NCI-H345 treated with DMSO at 0.1 percent for 48 hours (cell line): ENCODE measurements around the gene SERPINB2.
"Not testable (repeated sequence)": the region's sequence is repeated elsewhere in the genome, so short reads cannot be mapped to it uniquely, and the experiment has no call there.

Source experiments
- DNase-seq: peaks from one replicate; lab custom pipeline; 2025; ENCODE audit not compliant: unreplicated experiment; lab: John Stamatoyannopoulos, UW

Gene SERPINB2

DNA sequence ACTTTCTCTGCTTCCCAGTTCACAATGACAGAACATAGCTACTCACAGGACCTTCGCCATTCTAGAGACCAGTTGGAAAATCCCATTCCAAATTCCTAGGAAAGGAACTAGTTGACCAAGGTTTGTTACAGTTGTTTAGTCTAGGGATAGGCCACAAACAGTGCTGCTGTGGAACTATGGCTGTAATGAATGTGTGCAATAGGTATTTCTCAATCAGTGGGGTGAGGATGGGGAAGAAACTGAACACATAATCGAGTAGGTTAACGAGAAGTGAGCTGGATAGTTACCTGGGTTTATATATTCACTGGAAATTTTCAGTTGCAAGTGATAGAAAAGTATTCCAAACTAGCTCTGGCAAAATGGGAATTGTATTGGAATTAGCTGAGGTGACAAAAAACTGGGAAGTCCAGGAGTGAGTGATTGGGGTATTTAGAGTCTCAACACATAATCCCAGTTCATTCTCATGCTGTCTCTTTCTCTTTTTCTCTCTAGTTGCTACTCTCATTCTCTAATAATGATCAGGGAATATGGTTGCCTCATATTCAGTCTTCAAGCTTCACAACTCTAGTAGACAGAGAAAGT is 43.4 kb downstream of the SERPINB2 start:
- no peak for DNase-seq

GRCh38 chr18:63936156-63936931 is 48.8 kb downstream of the SERPINB2 start:
- DNase-seq, result peak; percentile 46

DNA sequence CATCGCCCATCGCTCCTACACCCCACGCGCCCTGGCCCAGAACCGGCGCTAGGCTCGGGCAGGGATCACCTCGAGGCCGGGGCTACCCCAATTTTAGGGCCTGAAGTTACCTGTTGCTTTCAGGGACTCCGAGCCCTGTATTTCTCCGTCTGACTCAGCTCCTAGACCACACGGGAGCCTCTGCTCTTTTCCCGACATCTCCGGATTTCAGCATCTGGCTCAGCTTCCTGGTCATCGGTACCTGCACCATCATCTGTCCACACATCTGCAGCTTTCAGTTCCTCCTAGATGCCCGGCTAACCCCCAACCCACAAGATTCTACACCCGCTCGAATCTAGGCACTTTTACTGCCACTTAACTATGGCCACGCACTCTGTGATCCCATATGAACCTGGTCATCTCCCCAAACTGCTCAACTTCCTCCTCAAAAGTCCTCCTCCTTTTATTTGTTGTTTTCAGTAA is 49.5 kb downstream of the SERPINB2 start:
- DNase-seq, result no peak

DNA sequence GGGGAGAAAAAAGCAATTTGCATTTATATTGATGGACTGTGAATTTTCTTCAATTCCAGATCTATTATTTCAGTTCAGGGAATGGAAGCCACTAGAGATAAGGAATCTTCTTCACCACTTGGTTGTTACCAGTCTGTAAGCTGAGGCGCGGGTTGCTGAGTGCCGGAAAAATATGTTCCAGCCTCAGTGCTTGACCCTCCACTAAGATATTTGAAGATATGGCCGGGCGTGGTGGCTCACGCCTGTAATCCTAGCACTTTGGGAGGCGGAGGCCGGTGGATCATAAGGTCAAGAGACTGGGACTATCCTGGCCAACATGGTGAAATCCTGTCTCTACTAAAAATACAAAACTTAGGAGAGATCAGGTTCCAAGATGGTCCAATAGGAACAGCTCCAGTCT is 52.5 kb downstream of the SERPINB2 start:
- no peak for DNase-seq

- not testable (repeated sequence) for DNase-seq
These were observed 53.1 kb downstream of the SERPINB2 start for GRCh38 chr18:63940543-63941050.

DNA sequence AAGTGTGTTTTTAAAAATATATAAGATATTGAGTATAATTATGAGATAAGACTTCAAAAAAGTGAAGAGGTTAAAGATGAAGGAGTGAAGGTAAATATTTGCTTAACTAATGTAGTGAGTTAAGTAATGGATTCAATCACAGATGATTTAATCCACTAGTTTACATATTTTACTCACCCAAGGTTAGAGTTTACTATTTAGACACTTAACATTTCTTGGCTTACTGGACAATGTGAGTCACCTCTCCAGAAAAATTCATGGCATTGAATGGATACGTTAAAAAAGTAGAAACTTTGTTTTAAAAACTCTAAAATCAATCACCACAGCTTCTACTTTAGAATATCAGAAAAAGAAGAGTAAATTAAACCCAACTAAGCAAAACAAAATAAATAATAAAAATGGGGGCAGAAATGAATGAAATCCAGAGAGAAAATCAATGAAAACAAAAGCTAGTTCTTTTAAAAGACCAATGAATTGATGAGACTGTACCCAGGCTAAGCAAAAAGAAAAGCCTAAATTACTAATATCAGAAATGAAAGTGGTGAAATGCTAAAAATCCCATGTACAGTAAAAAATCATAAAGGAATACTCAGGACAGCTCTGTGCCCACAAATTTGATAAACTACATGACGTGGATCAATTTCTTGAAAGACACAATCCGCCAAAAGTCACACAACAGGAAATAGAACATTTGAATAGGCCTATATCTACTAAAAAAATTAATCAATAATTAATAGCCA is 59.7 kb downstream of the SERPINB2 start:
- DNase-seq, result no peak

- peak; percentile 72 for DNase-seq
These were observed 61.7 kb downstream of the SERPINB2 start, which contains the start of gene HMSD for GRCh38 chr18:63949068-63949737. HMSD (plus strand) TSS chr18:63949301; CDS start chr18:63953456, 4,155 bp downstream.

DNA sequence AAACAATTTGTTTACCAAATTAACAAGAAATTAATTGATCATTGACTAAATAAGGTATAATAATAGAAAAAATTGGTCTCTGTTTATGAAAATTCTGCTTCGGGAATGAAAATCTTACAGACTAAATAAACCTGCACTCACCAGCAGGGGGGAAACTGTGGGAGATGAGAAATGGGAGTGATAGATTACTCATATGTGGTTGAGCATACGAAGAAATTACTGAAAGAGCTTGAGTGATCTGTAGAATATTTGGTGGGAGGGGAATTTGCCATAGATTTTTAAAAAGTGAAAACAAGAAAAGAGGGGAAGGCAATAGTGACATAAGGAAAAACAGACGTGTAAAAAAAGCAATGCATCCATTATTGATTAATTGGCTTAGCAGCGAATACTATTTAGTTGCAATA is 63.8 kb downstream of the SERPINB2 start:
- no peak for DNase-seq
